CD4-positive, alpha-beta T cell (primary cell): ENCODE data around the gene C2orf92. TPM values are rescaled to one million over a fixed set of nuclear protein-coding genes. Genes with fewer than 3 reads are reported as not detected.

Experiments used
- ATAC-seq: fragments of 200-7000 bp; cut with Tn5 transposase; one replicate; pipeline ENCODE4 v1.10.0; 2022; ENCODE audit warnings: mild to moderate bottlenecking; ENCODE audit not compliant: poor library complexity
- CTCF ChIA-PET: fragments of 350-600 bp; sonication (Branson Sonifier 250); formaldehyde crosslinking; loops from one replicate; lab custom pipeline; 2021; ENCODE audit warnings: antibody characterized with exemption, inconsistent platforms; lab: Charles Lee
- POLR2A ChIA-PET: fragments of 350-600 bp; sonication (Branson Sonifier 250); formaldehyde crosslinking; loops from one replicate; lab custom pipeline; 2021; ENCODE audit warnings: antibody characterized with exemption, inconsistent platforms; lab: Charles Lee
- DNase-seq, 14 experiments: peaks; one replicate each; pipeline ENCODE4 v3.0.0-alpha.2; 2013 to 2020; ENCODE audit warnings: mixed read lengths in 2 of 14
- H3K27ac ChIP-seq, 2 donors: one replicate each; pipeline versions ENCODE4 v1.5.1 to v1.7.0; 2013; ENCODE audit warnings: low read length in 2 of 2, low read depth in 1 of 2, mild to moderate bottlenecking in 1 of 2
- H3K27me3 ChIP-seq, 2 experiments: 1 replicate in 1 of 2; 2 replicates in 1 of 2; pipeline versions ENCODE4 v1.6.1 to v1.7.0; 2013; ENCODE audit warnings: low read length in 2 of 2, control low read depth in 1 of 2, mild to moderate bottlenecking in 1 of 2, moderate library complexity in 1 of 2; ENCODE audit not compliant: insufficient read depth in 2 of 2, control insufficient read depth in 1 of 2
- H3K36me3 ChIP-seq: one replicate; pipeline ENCODE4 v1.6.1; 2013; ENCODE audit warnings: low read length, control low read depth; ENCODE audit not compliant: insufficient read depth
- H3K4me1 ChIP-seq: one replicate; pipeline ENCODE4 v1.6.1; 2013; ENCODE audit warnings: low read length, control low read depth; ENCODE audit not compliant: insufficient read depth
- H3K4me3 ChIP-seq: one replicate; pipeline ENCODE4 v1.5.1; 2013; ENCODE audit warnings: mild to moderate bottlenecking, low read length, moderate library complexity
- H3K9me3 ChIP-seq, 2 experiments: 1 replicate in 1 of 2; 2 replicates in 1 of 2; pipeline versions ENCODE4 v1.6.1 to v1.7.0; 2013; ENCODE audit warnings: low read length in 2 of 2, mild to moderate bottlenecking in 2 of 2, control low read depth in 1 of 2, moderate library complexity in 1 of 2; ENCODE audit not compliant: control insufficient read depth in 1 of 2, insufficient read depth in 1 of 2
- H3K27ac Mint-ChIP-seq: one replicate; pipeline ENCODE4 v1.8.0; 2020; ENCODE audit warnings: mixed read lengths
- H3K27me3 Mint-ChIP-seq: one replicate; pipeline ENCODE4 v1.8.0; 2021; ENCODE audit warnings: mixed read lengths
- H3K36me3 Mint-ChIP-seq: one replicate; pipeline ENCODE4 v1.8.0; 2021; ENCODE audit warnings: low read depth, mixed read lengths
- H3K4me1 Mint-ChIP-seq: one replicate; pipeline ENCODE4 v1.8.0; 2021; ENCODE audit warnings: low read depth, mixed read lengths
- H3K4me3 Mint-ChIP-seq: one replicate; pipeline ENCODE4 v1.8.0; 2020; ENCODE audit warnings: mild to moderate bottlenecking, mixed read lengths
- H3K9me3 Mint-ChIP-seq: one replicate; pipeline ENCODE4 v1.8.0; 2020; ENCODE audit warnings: mixed read lengths
- intact Hi-C, 2 experiments: fragments of 100-400 bp; cut with DNase I in 1 of 2; cut with micrococcal nuclease in 1 of 2; formaldehyde crosslinking; loops; one replicate each; pipeline versions ENCODE4 v1.15.1 to v1.9.0; 2023 to 2025; cut with DNase I, micrococcal nuclease
- total RNA-seq, 174 experiments: library from RNA in 2 of 174; stranded (reverse) in 2 of 174; gene quantifications; one replicate each; pipeline ENCODE4 v1.2.3 and lab custom pipeline; 2021 to 2026
- TF ChIP-seq, protein P1 (sequence below): fragments of 200-600 bp; IDR thresholded peaks from one replicate; pipeline ENCODE4 v1.8.0; 2022; ENCODE audit warnings: antibody characterized with exemption, mild to moderate bottlenecking

C2orf92 gene
- total RNA-seq, 2 experiments from 2014 or later = 12.4 to 13.4 TPM

DNA sequence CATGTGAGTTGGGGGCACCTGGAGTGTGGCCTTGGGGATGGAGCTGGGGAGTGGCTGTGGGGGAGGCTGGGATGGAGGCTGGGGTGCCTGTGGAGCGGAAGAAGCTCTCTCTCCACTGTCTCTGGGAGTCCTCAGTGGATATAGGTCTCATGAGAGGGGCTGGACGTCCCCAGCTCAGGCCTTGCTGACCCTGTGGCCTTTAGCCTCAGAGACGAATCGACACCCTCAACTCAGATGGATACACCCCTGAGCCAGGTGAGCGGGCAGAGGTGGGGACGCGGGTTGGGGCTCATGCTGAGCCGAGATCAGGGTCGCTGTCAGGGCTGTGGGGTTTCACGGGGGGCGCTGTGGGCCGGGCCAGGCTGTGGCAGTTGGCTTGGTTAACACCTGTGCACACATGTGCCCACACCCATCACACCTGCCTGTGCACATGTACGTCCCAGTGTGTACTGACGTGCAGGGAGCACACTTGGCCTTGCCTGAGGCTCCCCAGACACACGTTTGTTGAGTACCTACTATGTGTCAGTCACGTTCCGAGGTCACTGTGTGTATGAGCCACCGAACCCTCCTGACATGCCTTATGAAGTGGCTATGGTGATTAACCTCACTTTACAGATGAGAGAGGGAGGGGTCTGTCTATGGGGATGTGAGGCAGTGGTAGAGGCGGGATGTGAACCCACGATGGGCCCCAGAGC, 64.0 kb downstream of the C2orf92 start:
- H3K36me3 Mint-ChIP-seq = peaks cover 89% of the 10 kb centered on the region
- ChIA-PET CTCF (no interaction called here), POLR2A (no interaction called here)
- H3K4me1 Mint-ChIP-seq = peaks cover 31% of the 10 kb centered on the region
- DNase-seq (no peak), ATAC-seq (no peak)
- H3K4me1 ChIP-seq = peaks cover 28% of the 10 kb centered on the region
- TF ChIP-seq, protein P1, sequence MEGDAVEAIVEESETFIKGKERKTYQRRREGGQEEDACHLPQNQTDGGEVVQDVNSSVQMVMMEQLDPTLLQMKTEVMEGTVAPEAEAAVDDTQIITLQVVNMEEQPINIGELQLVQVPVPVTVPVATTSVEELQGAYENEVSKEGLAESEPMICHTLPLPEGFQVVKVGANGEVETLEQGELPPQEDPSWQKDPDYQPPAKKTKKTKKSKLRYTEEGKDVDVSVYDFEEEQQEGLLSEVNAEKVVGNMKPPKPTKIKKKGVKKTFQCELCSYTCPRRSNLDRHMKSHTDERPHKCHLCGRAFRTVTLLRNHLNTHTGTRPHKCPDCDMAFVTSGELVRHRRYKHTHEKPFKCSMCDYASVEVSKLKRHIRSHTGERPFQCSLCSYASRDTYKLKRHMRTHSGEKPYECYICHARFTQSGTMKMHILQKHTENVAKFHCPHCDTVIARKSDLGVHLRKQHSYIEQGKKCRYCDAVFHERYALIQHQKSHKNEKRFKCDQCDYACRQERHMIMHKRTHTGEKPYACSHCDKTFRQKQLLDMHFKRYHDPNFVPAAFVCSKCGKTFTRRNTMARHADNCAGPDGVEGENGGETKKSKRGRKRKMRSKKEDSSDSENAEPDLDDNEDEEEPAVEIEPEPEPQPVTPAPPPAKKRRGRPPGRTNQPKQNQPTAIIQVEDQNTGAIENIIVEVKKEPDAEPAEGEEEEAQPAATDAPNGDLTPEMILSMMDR = no peak
- H3K27ac Mint-ChIP-seq = no peak overlapping the region
- H3K27ac ChIP-seq = no peak overlapping the region
- H3K4me3 ChIP-seq = no peak overlapping the region
- H3K27me3 ChIP-seq = no peaks in the 10 kb centered on the region
- H3K9me3 ChIP-seq = peaks cover 0 to 8% of the 10 kb centered on the region in 2 experiments
- no peaks in the 10 kb centered on the region for H3K27me3 Mint-ChIP-seq
- intact Hi-C loops = no loop called here
- no peak overlapping the region for H3K4me3 Mint-ChIP-seq
- peaks cover 96% of the 10 kb centered on the region for H3K36me3 ChIP-seq
- H3K9me3 Mint-ChIP-seq = no peaks in the 10 kb centered on the region

- peaks cover 30% of the 10 kb centered on the region for H3K4me1 Mint-ChIP-seq
- Histone ChIP-seq H3K27ac (no peak overlapping the region), H3K9me3 (peaks cover 0 to 8% of the 10 kb centered on the region in 2 experiments), H3K36me3 (peaks cover 98% of the 10 kb centered on the region), H3K27me3 (no peaks in the 10 kb centered on the region), H3K4me3 (no peak overlapping the region), H3K4me1 (peaks cover 32% of the 10 kb centered on the region)
- no peaks in the 10 kb centered on the region for H3K27me3 Mint-ChIP-seq
- no peak for ATAC-seq
- ChIA-PET CTCF (no interaction called here), POLR2A (no interaction called here)
- peaks cover 88% of the 10 kb centered on the region for H3K36me3 Mint-ChIP-seq
- no peak overlapping the region for H3K27ac Mint-ChIP-seq
- H3K9me3 Mint-ChIP-seq = no peaks in the 10 kb centered on the region
- intact Hi-C loops = no loop called here
- H3K4me3 Mint-ChIP-seq = no peak overlapping the region
- TF ChIP-seq, protein P1 = no peak
- DNase-seq = peak in 1 of 14 experiments; percentile 29
These were observed 64.8 kb downstream of the C2orf92 start for GRCh38 chr2:97734061-97735051.

DNA sequence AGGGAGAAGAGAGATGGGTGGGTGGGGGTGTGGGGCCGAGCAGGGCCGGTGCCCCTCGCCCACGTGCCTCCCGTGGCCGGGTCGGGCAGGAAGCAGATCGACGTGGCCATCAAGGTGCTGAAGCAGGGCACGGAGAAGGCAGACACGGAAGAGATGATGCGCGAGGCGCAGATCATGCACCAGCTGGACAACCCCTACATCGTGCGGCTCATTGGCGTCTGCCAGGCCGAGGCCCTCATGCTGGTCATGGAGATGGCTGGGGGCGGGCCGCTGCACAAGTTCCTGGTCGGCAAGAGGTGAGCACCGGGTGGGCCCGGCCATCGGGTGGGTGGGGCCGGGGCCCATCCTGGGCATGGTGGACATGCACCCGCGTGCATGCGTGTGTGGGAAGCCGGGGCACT, 65.6 kb downstream of the C2orf92 start:
- Mint-ChIP-seq H3K27me3 (no peaks in the 10 kb centered on the region), H3K27ac (no peak overlapping the region), H3K9me3 (no peaks in the 10 kb centered on the region), H3K36me3 (peaks cover 84% of the 10 kb centered on the region), H3K4me1 (peaks cover 27% of the 10 kb centered on the region), H3K4me3 (no peak overlapping the region)
- no peak for ATAC-seq
- Histone ChIP-seq H3K4me1 (peaks cover 37% of the 10 kb centered on the region), H3K27me3 (no peaks in the 10 kb centered on the region), H3K4me3 (no peak overlapping the region), H3K9me3 (peaks cover 0 to 4% of the 10 kb centered on the region in 2 experiments), H3K36me3 (peaks cover 97% of the 10 kb centered on the region), H3K27ac (no peak overlapping the region)
- intact Hi-C loops = no loop called here
- ChIA-PET POLR2A (no interaction called here), CTCF (no interaction called here)
- DNase-seq = peak in 1 of 14 experiments; percentile 29
- TF ChIP-seq, protein P1 = no peak
